Measurements from ENCODE around the gene DHX32. TPM values are rescaled to one million over a fixed set of nuclear protein-coding genes. Genes with fewer than 3 reads are reported as not detected.

Gene DHX32
- total RNA-seq, 1 donor from 2014 or later, result 33.2 TPM

DNA sequence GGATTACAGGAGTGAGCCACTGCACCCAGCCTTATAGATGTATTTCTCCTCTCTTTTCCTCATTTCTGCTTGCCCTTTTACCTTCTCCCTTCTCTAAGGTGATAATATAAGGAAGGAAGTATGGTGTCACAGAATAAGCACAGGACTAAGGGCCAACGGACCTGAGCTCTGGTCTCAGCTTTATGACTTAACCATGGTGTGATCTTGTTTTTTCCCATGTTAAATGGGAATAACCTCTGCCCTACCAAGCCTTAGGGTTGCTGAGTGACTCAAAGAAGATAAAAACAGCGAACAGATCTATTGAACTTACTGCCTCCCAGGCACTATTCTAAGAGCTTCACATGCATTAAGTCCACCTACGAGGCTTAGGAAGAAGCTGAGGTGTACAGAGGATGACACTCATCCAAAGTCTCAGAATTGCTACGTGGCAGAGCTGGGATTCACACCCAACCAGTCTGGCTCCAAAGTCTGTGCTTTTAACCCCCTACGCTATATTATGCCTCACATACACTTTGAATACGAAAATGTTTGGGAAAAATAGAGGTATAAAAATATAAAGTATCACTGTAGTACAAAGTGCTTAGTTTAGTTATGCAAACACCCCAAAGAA is 63.6 kb downstream of the DHX32 start:
- Mint-ChIP-seq H3K27ac (no peak overlapping the region), H3K4me1 (ENCODE audit: unreplicated experiment) (peaks cover 13% of the 10 kb centered on the region), H3K9me3 (no peaks in the 10 kb centered on the region), H3K36me3 (peaks cover 10% of the 10 kb centered on the region), H3K27me3 (no peaks in the 10 kb centered on the region), H3K4me3 (no peak overlapping the region)
- TF ChIP-seq, protein P1, sequence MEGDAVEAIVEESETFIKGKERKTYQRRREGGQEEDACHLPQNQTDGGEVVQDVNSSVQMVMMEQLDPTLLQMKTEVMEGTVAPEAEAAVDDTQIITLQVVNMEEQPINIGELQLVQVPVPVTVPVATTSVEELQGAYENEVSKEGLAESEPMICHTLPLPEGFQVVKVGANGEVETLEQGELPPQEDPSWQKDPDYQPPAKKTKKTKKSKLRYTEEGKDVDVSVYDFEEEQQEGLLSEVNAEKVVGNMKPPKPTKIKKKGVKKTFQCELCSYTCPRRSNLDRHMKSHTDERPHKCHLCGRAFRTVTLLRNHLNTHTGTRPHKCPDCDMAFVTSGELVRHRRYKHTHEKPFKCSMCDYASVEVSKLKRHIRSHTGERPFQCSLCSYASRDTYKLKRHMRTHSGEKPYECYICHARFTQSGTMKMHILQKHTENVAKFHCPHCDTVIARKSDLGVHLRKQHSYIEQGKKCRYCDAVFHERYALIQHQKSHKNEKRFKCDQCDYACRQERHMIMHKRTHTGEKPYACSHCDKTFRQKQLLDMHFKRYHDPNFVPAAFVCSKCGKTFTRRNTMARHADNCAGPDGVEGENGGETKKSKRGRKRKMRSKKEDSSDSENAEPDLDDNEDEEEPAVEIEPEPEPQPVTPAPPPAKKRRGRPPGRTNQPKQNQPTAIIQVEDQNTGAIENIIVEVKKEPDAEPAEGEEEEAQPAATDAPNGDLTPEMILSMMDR (conservative IDR thresholded peaks at IDR 0.05), result no peak
- no peak for DNase-seq (ENCODE audit: extremely low spot score, unreplicated experiment)

DNA sequence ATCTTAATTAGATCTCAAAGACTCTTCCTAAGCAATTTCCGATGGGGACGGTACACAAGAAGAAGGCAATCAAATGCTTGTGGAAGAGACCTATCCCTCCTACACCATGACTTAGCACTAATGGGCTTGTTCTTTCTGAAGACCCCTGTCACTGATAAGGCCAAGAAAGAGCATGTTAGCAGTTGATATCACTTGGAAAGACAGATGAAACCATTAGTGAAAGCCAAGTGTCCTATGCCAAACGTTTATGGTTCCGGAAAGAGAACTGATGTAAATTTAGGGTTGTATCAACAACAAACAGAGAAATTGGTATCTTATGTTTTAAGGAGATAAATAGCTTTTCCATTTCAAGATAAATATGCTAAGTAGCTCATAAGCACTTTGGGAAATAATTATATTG is 64.5 kb downstream of the DHX32 start:
- H3K4me1 Mint-ChIP-seq (ENCODE audit: unreplicated experiment), result peaks cover 7% of the 10 kb centered on the region
- no peaks in the 10 kb centered on the region for H3K9me3 Mint-ChIP-seq
- no peak overlapping the region for H3K4me3 Mint-ChIP-seq
- peaks cover 10% of the 10 kb centered on the region for H3K36me3 Mint-ChIP-seq
- no peak overlapping the region for H3K27ac Mint-ChIP-seq
- no peaks in the 10 kb centered on the region for H3K27me3 Mint-ChIP-seq
- DNase-seq (ENCODE audit: extremely low spot score, unreplicated experiment), result no peak
- TF ChIP-seq, protein P1 (conservative IDR thresholded peaks at IDR 0.05), result no peak

DNA sequence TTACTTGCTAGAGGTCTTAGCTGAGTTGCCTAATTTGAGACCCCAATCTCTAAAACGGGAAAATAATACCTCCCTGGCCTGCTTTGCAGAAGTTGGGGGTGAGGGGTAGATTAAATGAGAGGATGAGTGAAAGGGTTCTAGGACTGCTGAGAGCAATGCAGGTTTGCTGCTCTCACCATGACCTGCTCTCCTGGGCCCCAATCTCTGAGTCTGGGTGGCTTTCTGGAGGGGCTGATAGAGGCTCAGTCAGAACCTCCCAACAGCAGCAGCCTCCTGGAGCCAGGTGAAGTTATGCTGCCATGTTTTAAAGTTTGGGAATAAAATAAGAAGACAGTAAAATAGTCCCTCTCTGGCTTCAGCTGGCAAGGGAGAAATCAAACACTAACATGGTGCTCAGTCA is 65.3 kb downstream of the DHX32 start:
- DNase-seq (ENCODE audit: extremely low spot score, unreplicated experiment), result no peak
- Mint-ChIP-seq H3K27me3 (no peaks in the 10 kb centered on the region), H3K4me3 (no peak overlapping the region), H3K36me3 (peaks cover 13% of the 10 kb centered on the region), H3K4me1 (ENCODE audit: unreplicated experiment) (peaks cover under 1% of the 10 kb centered on the region), H3K27ac (no peak overlapping the region), H3K9me3 (no peaks in the 10 kb centered on the region)
- TF ChIP-seq, protein P1 (conservative IDR thresholded peaks at IDR 0.05), result no peak

DNA sequence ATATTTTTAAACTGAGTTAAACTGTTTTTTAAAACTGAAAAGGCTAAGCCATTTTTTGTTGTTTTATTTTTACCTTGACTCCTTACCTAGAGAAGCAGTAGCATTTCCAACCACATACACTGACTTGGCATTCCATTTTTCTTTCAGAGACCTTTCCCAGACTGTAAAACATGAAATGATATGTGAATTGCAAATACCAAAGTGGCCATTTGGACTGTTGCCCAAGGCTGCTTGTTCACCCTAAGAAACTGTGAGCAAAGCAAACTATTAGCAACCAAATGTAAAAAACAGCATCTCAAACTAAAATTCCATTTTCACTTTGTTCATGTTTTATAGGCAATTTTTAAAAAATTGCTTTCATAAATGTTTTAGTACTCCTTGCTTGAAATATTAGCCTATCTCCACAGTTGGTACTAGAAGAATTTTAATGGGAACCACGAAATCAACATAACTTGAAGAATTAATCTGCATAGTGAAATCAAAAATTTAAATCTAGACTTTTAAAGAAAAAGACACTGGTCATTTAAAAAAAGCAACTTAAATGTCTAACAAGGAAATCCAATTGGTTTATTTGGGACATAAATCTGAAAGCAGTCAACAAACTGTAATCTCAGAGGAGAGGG is 68.9 kb downstream of the DHX32 start:
- no peaks in the 10 kb centered on the region for H3K4me1 Mint-ChIP-seq (ENCODE audit: unreplicated experiment)
- no peaks in the 10 kb centered on the region for H3K9me3 Mint-ChIP-seq
- H3K27me3 Mint-ChIP-seq, result no peaks in the 10 kb centered on the region
- H3K27ac Mint-ChIP-seq, result no peak overlapping the region
- H3K36me3 Mint-ChIP-seq, result peaks cover 17% of the 10 kb centered on the region
- TF ChIP-seq, protein P1 (conservative IDR thresholded peaks at IDR 0.05), result no peak
- no peak overlapping the region for H3K4me3 Mint-ChIP-seq
- no peak for DNase-seq (ENCODE audit: extremely low spot score, unreplicated experiment)

DNA sequence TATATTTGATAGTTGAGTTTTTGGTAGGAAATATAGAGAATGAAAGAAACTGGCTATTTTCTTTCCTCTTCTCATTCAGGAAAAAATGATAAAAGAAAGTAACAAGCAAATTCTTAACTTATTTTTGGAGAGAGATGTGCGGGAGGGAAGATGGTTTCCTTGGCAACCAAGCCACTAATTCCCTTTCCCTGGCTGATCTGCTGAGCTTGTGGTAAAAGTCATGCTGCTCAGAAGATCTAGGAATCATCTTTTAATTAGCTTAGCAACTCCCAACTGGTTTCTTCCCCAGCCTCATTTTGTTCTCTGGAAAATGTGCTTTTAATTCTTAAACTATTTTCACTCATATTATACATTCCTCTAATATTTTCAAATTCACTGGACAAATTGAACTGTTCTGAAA is 69.8 kb downstream of the DHX32 start:
- no peak overlapping the region for H3K4me3 Mint-ChIP-seq
- H3K27me3 Mint-ChIP-seq, result no peaks in the 10 kb centered on the region
- peaks cover 24% of the 10 kb centered on the region for H3K36me3 Mint-ChIP-seq
- no peaks in the 10 kb centered on the region for H3K9me3 Mint-ChIP-seq
- H3K4me1 Mint-ChIP-seq (ENCODE audit: unreplicated experiment), result no peaks in the 10 kb centered on the region
- TF ChIP-seq, protein P1 (conservative IDR thresholded peaks at IDR 0.05), result no peak
- DNase-seq (ENCODE audit: extremely low spot score, unreplicated experiment), result no peak
- H3K27ac Mint-ChIP-seq, result no peak overlapping the region
